GM18907 (cell line): Measurements from ENCODE around the gene OTOP1.
"Not testable (repeated sequence)": the region's sequence is repeated elsewhere in the genome, so short reads cannot be mapped to it uniquely, and the experiment has no call there.

Source experiments
- ATAC-seq: cut with Tn5 transposase; IDR thresholded peaks from one replicate; pipeline ENCODE4 v1.9.1; 2021; ENCODE audit warnings: mild to moderate bottlenecking, moderate library complexity; ENCODE audit not compliant: unreplicated experiment

OTOP1 gene, protein sequence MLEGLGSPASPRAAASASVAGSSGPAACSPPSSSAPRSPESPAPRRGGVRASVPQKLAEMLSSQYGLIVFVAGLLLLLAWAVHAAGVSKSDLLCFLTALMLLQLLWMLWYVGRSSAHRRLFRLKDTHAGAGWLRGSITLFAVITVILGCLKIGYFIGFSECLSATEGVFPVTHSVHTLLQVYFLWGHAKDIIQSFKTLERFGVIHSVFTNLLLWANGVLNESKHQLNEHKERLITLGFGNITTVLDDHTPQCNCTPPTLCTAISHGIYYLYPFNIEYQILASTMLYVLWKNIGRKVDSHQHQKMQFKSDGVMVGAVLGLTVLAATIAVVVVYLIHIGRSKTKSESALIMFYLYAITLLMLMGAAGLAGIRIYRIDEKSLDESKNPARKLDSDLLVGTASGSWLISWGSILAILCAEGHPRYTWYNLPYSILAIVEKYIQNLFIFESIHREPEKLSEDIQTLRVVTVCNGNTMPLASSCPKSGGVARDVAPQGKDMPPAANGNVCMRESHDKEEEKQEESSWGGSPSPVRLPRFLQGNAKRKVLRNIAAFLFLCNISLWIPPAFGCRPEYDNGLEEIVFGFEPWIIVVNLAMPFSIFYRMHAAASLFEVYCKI

DNA sequence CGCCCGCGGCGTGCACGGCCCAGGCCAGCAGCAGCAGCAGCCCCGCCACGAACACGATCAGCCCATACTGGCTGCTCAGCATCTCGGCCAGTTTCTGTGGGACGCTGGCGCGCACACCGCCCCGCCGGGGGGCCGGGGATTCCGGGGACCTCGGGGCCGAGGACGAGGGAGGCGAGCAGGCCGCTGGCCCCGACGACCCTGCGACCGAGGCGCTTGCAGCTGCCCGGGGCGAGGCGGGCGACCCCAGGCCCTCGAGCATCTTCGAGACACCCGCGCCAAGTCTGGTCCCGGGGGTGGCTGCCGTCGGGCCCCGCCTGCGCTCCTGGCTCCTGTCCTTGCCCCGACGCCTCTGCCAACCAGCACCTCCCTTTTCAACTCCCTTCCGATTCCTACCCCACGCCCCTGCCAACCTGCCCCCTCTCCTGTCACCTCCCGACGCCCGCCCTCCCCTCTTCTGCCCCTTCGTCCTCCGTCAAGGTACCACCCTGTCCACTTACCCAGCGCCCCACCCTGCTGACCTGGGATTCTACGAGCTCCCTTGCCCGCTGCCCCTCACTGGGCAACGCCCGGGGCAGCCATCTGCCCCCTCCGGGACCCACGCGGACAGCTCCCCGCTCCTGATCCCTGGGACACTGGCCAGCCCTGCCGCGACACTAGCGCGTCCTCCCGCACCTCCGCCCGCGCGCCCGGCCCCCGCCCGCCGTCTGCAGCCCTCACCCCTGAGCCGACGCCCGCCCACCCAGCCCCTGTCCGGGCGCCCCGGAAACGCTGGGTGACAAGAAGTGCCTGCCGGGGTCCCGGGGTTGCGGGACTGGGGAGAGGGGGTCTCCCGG, at the start of gene OTOP1:
TSS of gene OTOP1 (minus strand) at position 324 of the 833 bp plus-strand sequence. CDS start at position 259, 65 bp downstream.
- ATAC-seq, result no peak

DNA sequence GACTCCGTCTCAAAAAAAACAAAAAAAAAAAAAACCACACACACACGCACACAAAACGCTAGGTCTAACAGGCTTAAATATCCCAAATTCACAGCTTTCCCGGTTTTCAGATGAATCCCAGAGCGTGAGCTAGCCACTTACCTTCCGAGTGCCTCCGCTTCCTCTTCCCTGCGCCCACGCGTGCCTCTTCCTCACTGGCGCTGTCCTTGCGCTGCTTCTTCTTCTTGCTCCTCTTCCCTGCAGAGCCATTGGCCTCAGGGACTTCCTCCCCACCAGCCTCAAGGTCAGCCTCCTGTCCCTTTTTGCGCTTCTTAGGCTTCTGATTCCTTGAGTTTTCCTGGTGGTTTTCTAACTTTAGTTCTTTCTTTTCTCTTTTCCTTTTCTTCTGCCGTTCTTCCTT, 47.5 kb upstream of the OTOP1 start:
- no peak for ATAC-seq

DNA sequence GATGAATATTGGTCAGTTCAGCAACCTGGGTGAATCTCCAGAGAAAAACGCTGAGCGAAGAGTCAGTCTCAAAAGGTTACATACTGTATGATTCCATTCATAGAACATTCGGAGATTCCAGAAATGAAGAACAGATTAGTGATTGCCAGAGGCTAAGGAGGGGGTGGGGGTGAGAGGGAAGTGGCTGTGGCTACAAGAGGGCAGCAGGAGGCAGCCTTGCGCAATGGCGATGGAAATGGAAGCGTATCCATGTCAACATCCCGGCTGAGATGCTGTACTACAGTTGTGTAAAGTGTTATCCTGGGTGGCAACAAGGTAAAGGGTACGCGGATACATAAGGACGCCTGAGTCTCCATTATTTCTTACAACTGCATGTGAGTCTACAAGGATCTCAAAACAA, 45.2 kb upstream of the OTOP1 start:
- ATAC-seq, result no peak

DNA sequence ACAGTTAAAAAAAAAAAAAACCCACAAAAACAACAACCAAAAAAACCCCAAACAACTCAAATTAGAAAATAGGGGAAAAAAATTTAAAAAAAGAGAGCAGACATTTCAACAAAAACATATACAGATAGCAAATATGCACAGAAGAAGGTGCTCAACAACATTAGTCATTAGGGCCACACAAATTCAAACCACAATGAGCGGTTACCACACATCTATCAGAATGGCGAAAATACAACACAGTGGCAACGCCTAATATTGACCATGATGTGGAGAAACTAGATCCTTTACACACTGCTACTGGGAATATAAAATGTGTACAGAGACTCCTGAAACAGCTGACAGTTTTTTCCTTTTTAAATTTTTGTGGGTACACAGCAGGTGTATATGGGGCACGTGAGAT, 43.8 kb upstream of the OTOP1 start:
- ATAC-seq, result no peak

DNA sequence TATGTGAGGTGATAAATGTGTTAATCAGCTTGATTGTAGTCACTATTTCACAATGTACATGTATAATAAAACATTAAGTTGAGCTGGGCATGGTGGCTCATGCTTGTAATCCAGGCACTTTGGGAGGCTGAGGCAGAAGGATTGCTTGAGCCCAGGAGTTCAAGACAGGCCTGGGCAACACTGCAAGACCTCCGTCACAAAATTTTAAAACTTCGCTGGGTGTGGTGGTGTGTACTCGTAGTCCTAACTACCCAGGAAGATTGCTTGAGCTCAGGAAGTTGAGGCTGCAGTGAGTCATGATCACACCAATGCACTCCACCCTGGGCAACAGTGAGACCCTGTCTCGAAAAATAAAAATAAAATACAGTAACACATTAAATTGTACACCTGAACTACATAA, 43.1 kb upstream of the OTOP1 start:
- no peak for ATAC-seq

DNA sequence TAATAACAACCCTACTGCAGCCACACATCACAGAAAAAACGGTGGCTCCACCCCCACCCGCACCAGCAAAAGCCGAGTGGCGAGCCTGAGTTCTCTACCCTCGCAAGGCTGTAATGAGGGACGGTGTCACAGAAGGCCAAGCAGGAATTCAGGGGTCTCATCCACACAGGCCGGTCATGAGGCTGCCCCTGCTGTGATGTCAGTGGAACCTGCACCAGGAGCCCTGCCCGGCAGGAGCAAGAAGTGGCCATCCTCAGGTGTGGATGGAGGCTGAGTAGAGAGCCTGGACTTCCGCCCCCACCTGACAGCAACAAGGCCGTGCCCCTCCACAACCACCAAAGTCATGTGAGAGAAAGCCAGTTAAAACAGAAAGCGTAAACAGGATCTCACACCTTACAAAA, 42.6 kb upstream of the OTOP1 start:
- ATAC-seq, result no peak

DNA sequence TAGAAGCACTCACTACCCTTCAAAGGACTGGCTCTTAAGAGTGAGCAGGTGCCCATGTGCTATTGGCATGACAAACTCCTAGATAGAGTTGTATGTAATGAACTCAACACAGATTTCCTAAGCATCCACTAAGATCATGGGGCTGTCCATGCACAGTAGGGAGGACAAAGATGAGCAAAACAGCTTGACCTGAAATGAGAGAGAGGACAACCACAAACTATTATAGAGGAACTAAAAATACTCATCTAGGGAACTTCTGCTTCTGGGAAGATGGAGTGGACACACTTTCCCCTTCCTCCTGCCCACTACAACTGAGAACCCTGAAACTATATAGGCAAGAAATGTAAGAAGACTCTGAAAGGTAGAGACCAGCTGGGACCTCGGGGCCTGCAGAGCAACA, 42.0 kb upstream of the OTOP1 start:
- ATAC-seq, result no peak

DNA sequence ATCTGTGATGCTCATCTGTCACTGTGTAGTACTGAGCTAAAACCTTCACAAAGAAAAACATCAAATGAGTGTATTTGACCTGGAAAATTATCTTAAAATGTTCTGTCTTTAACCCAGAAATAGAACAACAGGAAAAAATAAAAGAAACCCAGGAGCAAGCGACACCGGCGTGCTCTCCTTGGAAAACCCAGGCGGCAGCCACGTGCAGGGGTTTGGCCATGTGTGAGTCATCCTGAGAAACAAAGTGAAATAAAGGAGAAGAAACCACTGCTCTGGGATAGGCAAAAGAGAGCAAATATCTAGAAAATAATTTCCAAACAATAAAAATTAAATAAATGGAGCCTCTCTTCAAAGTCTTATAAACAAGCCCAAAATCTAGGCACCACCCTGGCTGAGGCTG, 41.3 kb upstream of the OTOP1 start:
- no peak for ATAC-seq

DNA sequence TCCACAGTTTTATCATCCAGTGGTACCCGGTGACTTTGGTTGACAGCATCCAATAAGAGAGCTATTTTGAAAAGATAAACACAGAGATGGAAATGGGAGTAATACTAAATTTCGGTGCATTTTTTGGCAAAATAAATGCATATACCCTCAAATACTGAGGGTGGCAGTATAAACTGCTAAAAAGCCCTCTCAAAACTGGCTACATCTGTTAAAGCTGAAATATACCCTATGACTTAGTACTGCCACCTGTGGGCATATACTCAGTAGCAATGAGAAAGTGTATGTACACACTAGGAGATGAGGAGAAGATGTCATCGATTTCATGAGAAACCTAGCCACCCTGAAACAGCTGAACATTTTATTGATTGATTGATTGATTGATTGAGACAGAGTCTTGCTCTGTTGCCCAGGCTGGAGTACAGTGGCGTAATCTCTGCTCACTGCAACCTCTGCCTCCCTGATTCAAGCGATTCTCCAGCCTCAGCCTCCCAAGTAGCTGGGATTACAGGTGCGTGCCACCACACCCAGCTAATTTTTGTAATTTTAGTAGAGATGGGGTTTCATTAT, 33.5 kb upstream of the OTOP1 start:
- ATAC-seq, result peak; percentile 60

DNA sequence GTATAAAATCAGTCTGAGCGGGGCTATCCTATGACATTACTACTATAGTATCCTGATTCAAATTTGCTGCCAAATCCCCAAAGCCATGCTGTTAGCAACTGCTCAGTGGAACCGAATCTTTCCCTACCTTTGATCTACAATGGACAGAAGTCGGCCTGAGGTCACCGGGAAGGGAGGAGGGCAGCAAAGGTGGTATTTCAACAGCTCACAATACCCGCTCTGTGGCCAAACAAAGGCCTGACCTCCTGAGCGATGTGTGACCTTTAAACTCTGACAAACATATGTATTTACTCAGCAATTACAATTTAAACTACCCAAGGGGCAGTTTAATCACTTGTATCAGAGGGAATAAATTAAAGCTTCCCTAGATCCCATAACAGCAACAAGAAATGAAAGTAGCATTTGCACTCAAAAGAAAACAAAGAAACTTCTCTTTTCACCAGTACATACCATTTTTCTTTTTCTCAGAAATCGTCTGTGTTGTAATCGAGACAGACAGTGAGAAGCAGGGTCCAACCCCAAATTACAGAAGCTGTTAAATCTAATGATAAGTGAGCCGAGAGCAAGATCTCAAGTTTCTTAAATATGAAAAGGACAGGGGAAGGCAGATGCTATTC, 32.9 kb upstream of the OTOP1 start:
- ATAC-seq, result no peak

DNA sequence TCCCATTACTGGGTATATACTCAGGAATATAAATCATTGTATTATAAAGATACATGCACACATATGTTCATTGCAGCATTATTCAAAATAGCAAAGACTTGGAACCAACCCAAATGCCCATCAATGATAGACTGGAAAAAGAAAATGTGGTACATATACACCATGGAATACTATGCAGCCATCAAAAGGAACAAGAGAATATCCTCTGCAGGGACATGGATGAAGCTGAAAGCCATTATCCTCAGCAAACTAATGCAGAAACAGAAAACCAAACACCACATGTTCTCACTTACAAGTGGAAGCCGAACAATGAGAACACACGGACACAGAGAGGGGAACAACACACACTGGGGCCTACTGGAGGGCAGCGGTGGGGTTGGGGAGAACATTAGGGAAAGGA, 31.0 kb upstream of the OTOP1 start:
- ATAC-seq, result not testable (repeated sequence)

DNA sequence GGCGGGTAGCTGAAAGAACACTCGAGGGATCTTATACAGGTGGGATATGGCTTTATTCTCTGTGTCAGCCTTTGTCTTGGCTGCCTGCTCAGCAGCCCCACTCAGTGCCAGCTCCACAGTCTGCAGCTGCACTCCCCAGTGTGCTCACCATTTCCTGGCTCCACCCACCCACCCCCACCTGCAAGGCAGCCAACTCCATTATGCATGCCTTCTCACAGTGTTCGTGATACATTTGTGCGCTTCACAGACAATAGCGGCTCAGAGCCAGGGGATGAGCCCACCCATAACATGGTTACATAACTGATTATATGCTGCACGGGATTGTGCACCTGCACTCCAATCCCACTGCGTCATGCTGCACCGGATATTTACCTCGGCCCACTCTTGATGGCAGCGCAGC, 30.1 kb upstream of the OTOP1 start:
- no peak for ATAC-seq

DNA sequence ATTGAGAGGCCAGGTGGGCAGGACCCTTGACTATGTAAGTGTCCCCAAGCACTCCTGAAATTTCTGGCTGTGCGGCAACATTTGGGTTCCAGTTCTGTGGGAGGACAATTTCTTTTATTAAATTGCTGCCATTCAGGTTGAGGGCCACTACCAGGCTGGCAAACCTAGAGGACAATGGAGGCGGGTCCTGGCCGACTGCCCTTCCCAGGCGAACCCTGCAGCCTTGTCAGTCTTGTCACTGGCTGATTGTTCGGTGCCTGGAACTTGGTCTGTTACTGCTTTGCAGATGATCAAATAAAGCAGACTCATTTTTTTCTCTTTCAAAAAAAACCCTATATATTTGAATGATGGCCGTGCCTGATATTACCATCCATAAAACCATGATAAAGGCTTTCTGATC, 27.9 kb upstream of the OTOP1 start:
- ATAC-seq, result no peak

DNA sequence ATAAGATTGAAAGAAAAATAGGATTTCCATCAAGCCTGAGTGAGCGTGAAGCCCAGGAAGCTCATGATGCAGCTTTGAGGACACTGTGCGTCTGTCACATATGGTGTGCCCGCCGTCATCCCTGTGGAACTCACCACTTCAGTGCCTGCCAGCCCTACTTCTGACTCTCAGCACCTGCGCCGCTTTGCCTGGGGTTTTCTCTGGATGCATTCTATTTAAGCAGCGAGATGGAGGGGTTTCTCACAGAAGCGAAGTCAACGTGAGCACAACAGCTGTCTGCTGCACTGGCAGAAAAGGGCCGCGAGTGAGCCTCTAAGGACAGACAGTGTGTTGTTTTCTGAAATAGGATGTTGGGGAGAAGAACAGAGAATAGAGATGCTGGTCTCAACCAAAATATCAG, 27.5 kb upstream of the OTOP1 start:
- ATAC-seq, result no peak

DNA sequence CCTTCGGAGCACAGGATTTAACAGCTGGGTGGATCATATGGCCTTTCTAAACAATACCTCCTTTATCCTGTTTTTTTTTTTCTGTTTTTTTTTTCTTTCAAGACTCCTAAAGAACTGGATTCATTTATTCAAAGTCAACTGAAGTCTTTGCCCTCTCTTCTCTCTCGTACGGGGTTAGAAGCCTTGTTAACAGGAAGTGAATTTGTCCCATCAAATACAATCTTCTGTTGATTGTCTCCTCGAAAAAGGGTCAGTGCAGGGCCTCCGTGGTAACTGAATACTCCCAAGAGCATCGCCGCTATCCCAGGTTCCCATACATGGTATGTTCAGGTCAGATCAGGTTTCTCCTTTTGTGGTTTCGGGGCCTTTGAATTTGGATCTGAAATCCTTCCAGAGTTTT, 23.1 kb upstream of the OTOP1 start:
- no peak for ATAC-seq

DNA sequence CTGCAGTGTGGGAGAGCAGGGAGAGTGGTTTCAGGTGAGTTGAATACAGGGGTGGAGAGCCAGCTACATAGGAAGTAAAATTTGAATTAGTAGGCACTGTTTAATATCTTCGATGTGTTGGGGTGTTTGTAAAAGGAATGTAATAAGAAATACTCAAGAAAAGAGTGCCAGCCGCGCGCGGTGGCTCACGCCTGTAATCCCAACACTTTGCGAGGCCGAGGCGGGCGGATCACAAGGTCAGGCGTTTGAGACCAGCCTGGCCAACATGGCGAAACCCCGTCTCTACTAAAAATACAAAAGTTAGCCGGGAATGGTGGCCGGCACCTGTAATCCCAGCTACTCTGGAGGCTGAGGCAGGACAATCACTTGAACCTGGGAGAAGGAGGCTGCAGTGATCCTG, 22.6 kb upstream of the OTOP1 start:
- ATAC-seq, result not testable (repeated sequence)

DNA sequence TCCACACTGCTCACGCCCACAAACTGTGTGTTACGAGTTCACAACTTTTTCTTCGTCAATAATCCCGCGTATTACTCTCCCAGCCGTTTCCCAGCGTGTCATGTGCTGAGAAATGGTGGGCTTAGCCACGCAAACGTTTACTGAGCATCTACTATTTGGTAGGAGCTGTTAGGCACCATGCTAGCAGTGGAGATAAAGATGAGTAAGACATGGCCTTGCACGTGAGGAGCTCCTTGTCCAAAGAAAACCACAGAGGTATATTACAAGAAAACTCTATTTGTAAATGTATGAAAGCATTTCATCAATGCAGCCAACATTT, 22.1 kb upstream of the OTOP1 start:
- no peak for ATAC-seq

DNA sequence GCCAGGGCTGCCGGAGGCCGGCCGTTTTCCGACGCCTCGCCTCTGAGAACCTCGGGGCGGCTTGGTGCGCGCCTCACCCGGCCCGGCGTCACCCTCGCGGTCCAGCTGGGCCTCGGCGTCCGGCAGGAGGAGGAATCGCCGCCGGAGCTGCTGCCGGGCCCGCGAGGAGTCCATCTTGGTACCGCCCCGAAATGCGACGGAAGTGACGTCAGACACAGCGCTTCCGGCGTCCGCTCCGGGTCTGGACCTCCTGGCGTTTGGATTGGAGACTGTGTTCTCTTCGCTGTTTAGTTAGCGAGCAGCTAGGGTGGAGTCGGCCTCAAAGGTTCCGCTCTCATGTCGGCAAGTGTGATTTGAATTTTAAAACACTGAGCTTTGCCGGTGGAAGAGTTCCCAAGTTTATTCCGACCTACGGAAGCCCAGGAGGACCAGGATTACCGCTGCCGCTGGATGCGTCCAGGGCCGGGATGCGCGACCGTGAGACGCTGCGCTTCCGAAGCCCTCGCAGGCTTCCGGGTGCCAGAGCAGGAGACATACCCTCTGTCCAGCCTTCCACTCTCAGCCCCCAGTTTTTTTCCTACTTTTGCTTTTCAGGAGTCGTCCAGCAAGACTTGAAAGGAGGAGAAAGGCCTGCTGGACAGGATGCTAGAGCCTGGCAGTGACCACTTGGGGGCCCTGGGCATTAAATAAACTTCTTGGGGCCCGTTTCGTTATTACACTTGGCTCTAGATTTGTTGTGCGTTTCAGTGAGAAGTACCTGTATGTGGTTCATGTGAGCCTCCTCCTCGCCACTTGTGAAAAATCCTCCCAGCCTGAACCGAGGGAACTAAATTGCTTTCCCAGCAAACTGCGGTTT, 21.5 kb upstream of the OTOP1 start, which contains the start of gene TMEM128:
TSS of gene TMEM128 (minus strand) at position 195 of the 856 bp plus-strand sequence. CDS start at position 174, 21 bp downstream.
- peak; percentile 93 for ATAC-seq

DNA sequence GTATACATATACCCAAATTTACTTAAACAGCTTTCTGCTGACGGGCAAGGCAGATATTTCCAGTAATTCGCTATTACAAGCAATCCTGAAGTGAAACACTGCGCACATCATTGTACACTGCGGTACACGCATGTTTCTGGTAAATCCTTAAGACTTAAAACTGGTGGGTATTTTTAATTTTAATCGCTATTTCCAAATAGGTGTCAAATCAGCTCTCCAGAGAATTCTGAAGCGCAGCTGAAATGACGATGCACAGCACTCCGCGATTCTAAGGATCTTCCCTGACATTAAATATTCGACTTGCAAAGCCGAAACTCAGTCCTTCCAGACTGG, 20.9 kb upstream of the OTOP1 start:
- peak; percentile 6 for ATAC-seq

DNA sequence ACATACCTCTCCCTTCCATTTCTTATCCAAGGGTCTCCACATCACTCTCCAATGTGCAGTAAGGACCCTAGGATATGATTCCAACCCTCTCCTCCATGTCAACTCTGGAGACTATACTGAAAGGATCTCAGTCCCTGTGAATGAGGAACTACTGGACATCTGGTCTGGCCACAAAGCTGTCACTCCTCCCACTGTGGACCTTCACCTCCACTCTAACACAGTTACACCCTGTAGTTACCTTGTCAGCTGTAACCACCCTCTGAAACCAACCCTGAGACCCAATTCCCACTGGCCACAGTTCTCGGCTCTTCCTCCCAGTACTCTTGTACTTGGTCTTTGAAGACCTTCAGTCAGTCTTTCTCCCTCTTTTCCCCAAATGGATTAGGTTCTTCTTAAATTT, 18.4 kb upstream of the OTOP1 start:
- ATAC-seq, result no peak
